Measurements from ENCODE around the gene HM13. TPM values are rescaled to one million over a fixed set of nuclear protein-coding genes. Genes with fewer than 3 reads are reported as not detected.

HM13 gene
- total and polyA plus RNA-seq, 9 of the 15 experiments (the other 6 are each of a cell fraction or from before 2014, with no cell fraction given) = 7.7 to 136 (median 74.5) TPM

DNA sequence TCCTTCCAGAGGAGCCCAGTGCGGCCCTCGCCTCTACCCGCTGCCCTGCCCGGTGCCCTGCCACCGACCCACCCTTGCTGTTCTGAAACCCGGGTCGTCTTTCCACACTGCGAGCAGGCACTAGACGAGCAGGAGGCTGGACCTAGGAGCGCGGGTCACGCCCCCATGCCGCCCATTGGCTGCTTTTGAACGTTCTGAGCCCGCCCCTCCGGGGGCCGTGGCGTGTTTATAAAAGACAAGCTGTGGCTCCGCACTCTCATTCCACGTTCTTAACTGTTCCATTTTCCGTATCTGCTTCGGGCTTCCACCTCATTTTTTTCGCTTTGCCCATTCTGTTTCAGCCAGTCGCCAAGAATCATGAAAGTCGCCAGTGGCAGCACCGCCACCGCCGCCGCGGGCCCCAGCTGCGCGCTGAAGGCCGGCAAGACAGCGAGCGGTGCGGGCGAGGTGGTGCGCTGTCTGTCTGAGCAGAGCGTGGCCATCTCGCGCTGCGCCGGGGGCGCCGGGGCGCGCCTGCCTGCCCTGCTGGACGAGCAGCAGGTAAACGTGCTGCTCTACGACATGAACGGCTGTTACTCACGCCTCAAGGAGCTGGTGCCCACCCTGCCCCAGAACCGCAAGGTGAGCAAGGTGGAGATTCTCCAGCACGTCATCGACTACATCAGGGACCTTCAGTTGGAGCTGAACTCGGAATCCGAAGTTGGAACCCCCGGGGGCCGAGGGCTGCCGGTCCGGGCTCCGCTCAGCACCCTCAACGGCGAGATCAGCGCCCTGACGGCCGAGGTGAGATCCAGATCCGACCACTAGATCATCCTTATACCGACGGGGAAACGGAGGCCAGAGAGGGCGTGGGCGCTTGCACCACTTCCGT, 91.0 kb downstream of the HM13 start, which contains the start of gene ID1 (continued):
- no peak for TF ChIP-seq MAFG (tag; conservative IDR thresholded peaks at IDR 0.05)
- TF ChIP-seq, protein P1, sequence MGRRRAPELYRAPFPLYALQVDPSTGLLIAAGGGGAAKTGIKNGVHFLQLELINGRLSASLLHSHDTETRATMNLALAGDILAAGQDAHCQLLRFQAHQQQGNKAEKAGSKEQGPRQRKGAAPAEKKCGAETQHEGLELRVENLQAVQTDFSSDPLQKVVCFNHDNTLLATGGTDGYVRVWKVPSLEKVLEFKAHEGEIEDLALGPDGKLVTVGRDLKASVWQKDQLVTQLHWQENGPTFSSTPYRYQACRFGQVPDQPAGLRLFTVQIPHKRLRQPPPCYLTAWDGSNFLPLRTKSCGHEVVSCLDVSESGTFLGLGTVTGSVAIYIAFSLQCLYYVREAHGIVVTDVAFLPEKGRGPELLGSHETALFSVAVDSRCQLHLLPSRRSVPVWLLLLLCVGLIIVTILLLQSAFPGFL (CRISPR knock-in tag; IDR thresholded peaks at IDR 0.05) = peak; percentile 85; the same call in 1 of the 2 replicates
- TF ChIP-seq FOXP1 (CRISPR knock-in tag; IDR thresholded peaks at IDR 0.05) = 0 out of 2 replicates have a peak, but pooled peaks have one; percentile 80
- peak; percentile 74 for TF ChIP-seq PHF20 (IDR thresholded peaks at IDR 0.05; ENCODE audit: partially characterized antibody)
- TF ChIP-seq ZNF24 (IDR thresholded peaks at IDR 0.05) = 0 out of 2 replicates have a peak, but pooled peaks have one; percentile 28
- no peak for TF ChIP-seq CCAR2 (IDR thresholded peaks at IDR 0.05; ENCODE audit: low read depth, low read length)
- peak; percentile 63; the same call in 1 of the 2 replicates for TF ChIP-seq CTBP1 (IDR thresholded peaks at IDR 0.05; ENCODE audit: borderline replicate concordance)
- TF ChIP-seq MCM2 (IDR thresholded peaks at IDR 0.05; ENCODE audit: low read depth) = no peak
- peak; percentile 18; the same call in 1 of the 2 replicates for TF ChIP-seq EP300 (IDR thresholded peaks at IDR 0.05; ENCODE audit: low read length)
- no peak; the same call in 1 of the 2 replicates for TF ChIP-seq TCF7 (IDR thresholded peaks at IDR 0.05; ENCODE audit: borderline replicate concordance)
- peak; percentile 14; the same call in 1 of the 2 replicates for TF ChIP-seq MYNN (IDR thresholded peaks at IDR 0.05)
- TF ChIP-seq MYNN (CRISPR knock-in tag; IDR thresholded peaks at IDR 0.05) = no peak
- TF ChIP-seq ZNF407 (IDR thresholded peaks at IDR 0.05; ENCODE audit: low read depth) = no peak
- no peak for TF ChIP-seq BACH1 (tag; IDR thresholded peaks at IDR 0.05)
- peak; percentile 91; the same call in 1 of the 2 replicates for TF ChIP-seq KDM2B (CRISPR knock-in tag; IDR thresholded peaks at IDR 0.05)
- TF ChIP-seq, protein P2, sequence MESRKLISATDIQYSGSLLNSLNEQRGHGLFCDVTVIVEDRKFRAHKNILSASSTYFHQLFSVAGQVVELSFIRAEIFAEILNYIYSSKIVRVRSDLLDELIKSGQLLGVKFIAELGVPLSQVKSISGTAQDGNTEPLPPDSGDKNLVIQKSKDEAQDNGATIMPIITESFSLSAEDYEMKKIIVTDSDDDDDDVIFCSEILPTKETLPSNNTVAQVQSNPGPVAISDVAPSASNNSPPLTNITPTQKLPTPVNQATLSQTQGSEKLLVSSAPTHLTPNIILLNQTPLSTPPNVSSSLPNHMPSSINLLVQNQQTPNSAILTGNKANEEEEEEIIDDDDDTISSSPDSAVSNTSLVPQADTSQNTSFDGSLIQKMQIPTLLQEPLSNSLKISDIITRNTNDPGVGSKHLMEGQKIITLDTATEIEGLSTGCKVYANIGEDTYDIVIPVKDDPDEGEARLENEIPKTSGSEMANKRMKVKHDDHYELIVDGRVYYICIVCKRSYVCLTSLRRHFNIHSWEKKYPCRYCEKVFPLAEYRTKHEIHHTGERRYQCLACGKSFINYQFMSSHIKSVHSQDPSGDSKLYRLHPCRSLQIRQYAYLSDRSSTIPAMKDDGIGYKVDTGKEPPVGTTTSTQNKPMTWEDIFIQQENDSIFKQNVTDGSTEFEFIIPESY (CRISPR knock-in tag; IDR thresholded peaks at IDR 0.05) = peak; percentile 60
- TF ChIP-seq ZEB2 (IDR thresholded peaks at IDR 0.05) = peak; percentile 46; the same call in 1 of the 2 replicates
- no peak for TF ChIP-seq RBM25 (IDR thresholded peaks at IDR 0.05; ENCODE audit: low read depth, low read length, severe bottlenecking)
